ENCODE data around the gene KCNQ1. TPM values are rescaled to one million over a fixed set of nuclear protein-coding genes. Genes with fewer than 3 reads are reported as not detected.
A peak's percentile ranks its signal among the peaks of the same experiment; 100 is the strongest.

KCNQ1 gene
- total RNA-seq, 6 donors from 2014 or later, result 18.0 to 45.4 (median 32.7) TPM

GRCh38 chr11:2518983-2519340, 74.2 kb downstream of the KCNQ1 start:
- no peaks in the 10 kb centered on the region for H3K36me3 ChIP-seq
- DNase-seq (peak; percentile 12 to 49), ATAC-seq (ENCODE audit: low FRiP score in 2 of 2) (no peak)
- WGBS, 2 donors, result 75 to 81% methylated on average over 2 to 8 of the region's 8 CpGs
- no peaks in the 10 kb centered on the region for H3K27me3 ChIP-seq
- H3K4me3 ChIP-seq, result no peak overlapping the region
- no peaks in the 10 kb centered on the region for H3K4me1 ChIP-seq
- no peak overlapping the region for H3K27ac ChIP-seq
- no peak for TF ChIP-seq POLR2AphosphoS5 (IDR thresholded peaks at IDR 0.05)
- no peak for TF ChIP-seq CTCF (IDR thresholded peaks at IDR 0.05)
- no peak for TF ChIP-seq POLR2A (IDR thresholded peaks at IDR 0.05)
- no peak for TF ChIP-seq EP300 (IDR thresholded peaks at IDR 0.05)
- H3K9me3 ChIP-seq, result no peaks in the 10 kb centered on the region

GRCh38 chr11:2519517-2519861, 74.7 kb downstream of the KCNQ1 start:
- WGBS, 2 donors, result 88 to 95% methylated on average over 2 of the region's 2 CpGs
- no peaks in the 10 kb centered on the region for H3K4me1 ChIP-seq
- H3K9me3 ChIP-seq, result no peaks in the 10 kb centered on the region
- no peak overlapping the region for H3K4me3 ChIP-seq
- no peak overlapping the region for H3K27ac ChIP-seq
- H3K36me3 ChIP-seq, result no peaks in the 10 kb centered on the region
- DNase-seq, result no peak
- no peaks in the 10 kb centered on the region for H3K27me3 ChIP-seq
- TF ChIP-seq POLR2AphosphoS5 (IDR thresholded peaks at IDR 0.05) (no peak), CTCF (IDR thresholded peaks at IDR 0.05) (no peak), EP300 (IDR thresholded peaks at IDR 0.05) (no peak), POLR2A (IDR thresholded peaks at IDR 0.05) (no peak)
- ATAC-seq (ENCODE audit: low FRiP score in 2 of 2), result no peak

GRCh38 chr11:2519862-2520735, 75.3 kb downstream of the KCNQ1 start:
- TF ChIP-seq EP300 (IDR thresholded peaks at IDR 0.05) (no peak), POLR2A (IDR thresholded peaks at IDR 0.05) (no peak), CTCF (IDR thresholded peaks at IDR 0.05) (no peak), POLR2AphosphoS5 (IDR thresholded peaks at IDR 0.05) (no peak)
- Histone ChIP-seq H3K27ac (no peak overlapping the region), H3K4me3 (no peak overlapping the region), H3K36me3 (no peaks in the 10 kb centered on the region), H3K4me1 (no peaks in the 10 kb centered on the region), H3K27me3 (no peaks in the 10 kb centered on the region), H3K9me3 (no peaks in the 10 kb centered on the region)
- 91 to 92% methylated on average over 7 to 17 of the region's 24 CpGs for WGBS, 2 donors
- DNase-seq, result peak; percentile 18 to 61
- no peak for ATAC-seq (ENCODE audit: low FRiP score in 2 of 2)

GRCh38 chr11:2520736-2521035, 75.9 kb downstream of the KCNQ1 start:
- Histone ChIP-seq H3K36me3 (no peaks in the 10 kb centered on the region), H3K27me3 (no peaks in the 10 kb centered on the region), H3K4me1 (no peaks in the 10 kb centered on the region), H3K9me3 (no peaks in the 10 kb centered on the region), H3K27ac (no peak overlapping the region), H3K4me3 (no peak overlapping the region)
- no peak for TF ChIP-seq POLR2A (IDR thresholded peaks at IDR 0.05)
- TF ChIP-seq POLR2AphosphoS5 (IDR thresholded peaks at IDR 0.05), result no peak
- no peak for TF ChIP-seq CTCF (IDR thresholded peaks at IDR 0.05)
- no peak for TF ChIP-seq EP300 (IDR thresholded peaks at IDR 0.05)
- no peak for DNase-seq
- WGBS, 2 donors, result 84 to 92% methylated on average over 7 of the region's 7 CpGs
- no peak for ATAC-seq (ENCODE audit: low FRiP score in 2 of 2)

Data from upper lobe of left lung (tissue), 6 donors.